ENCODE measurements around the gene ENHO. TPM values are rescaled to one million over a fixed set of nuclear protein-coding genes. Genes with fewer than 3 reads are reported as not detected.

Gene ENHO
- total and polyA plus RNA-seq, 2 of the 8 experiments (the other 6 are each of a cell fraction or from before 2014, with no cell fraction given), result 12.2 to 49.4 TPM

DNA sequence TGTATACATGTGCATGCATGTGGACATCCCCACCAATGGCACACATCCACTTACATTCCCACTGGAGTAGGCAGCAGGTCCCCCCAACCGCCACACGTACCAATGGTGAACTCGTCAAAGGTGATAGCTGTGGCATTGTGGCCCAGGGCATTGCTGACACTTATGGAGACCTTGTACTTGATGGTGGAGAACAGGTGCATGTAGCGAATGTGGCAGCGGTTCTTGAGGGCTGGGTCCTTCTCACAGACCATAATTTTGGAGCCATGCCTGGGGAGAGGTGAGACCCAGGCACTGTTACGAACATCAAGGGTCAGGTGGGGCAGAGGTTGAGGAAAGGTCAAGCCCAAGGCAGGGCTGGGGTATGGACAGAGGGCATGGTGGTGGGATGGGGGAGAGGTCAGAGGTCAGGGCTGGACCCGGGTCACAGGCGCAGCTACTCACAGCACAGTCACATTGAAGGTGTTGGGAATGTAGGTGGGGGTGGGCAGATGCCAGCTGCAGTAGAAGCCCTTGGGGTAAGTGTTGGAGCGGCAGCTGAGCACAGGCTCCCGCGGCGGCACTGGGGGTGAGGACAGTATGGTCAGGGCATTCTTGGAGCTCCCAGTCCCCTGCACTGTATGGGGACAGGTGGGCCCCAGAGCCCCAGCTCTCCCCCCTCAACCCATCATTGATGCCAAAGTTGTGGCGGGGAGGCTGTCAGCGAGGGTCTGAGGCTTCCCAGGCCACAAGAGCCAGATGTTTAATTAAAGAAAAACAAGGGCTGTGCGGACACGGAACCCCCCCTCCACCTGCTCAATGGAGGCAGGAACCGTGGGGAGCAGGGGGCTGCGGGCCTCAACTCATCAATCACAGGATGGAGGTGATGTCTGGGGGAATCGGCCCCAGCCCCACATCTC is 34.9 kb upstream of the ENHO start (continued):
- TF ChIP-seq PHF8 (conservative IDR thresholded peaks at IDR 0.05; ENCODE audit: low read depth, low read length) (no peak), SRF (IDR thresholded peaks at IDR 0.05; ENCODE audit: low read depth, low read length) (no peak), SAP30 (IDR thresholded peaks at IDR 0.05; ENCODE audit: insufficient read depth, insufficient replicate concordance, low read length) (no peak), RAD21 (IDR thresholded peaks at IDR 0.05 in 1 of 2, conservative IDR thresholded peaks at IDR 0.05 in 1 of 2; ENCODE audit: low read depth in 2 of 2, low read length in 2 of 2) (no peak)
